Activated CD8-positive, alpha-beta memory T cell treated with anti-CD3 and anti-CD28 coated beads for 4 hours (primary cell): Measurements from ENCODE around the gene P4HA1.
"Not testable (repeated sequence)": the region's sequence is repeated elsewhere in the genome, so short reads cannot be mapped to it uniquely, and the experiment has no call there.

Experiments used
- DNase-seq, 2 donors: peaks; one replicate each; pipeline ENCODE4 v3.0.0-alpha.2; 2020; ENCODE audit warnings: low read depth in 2 of 2

Gene P4HA1

DNA sequence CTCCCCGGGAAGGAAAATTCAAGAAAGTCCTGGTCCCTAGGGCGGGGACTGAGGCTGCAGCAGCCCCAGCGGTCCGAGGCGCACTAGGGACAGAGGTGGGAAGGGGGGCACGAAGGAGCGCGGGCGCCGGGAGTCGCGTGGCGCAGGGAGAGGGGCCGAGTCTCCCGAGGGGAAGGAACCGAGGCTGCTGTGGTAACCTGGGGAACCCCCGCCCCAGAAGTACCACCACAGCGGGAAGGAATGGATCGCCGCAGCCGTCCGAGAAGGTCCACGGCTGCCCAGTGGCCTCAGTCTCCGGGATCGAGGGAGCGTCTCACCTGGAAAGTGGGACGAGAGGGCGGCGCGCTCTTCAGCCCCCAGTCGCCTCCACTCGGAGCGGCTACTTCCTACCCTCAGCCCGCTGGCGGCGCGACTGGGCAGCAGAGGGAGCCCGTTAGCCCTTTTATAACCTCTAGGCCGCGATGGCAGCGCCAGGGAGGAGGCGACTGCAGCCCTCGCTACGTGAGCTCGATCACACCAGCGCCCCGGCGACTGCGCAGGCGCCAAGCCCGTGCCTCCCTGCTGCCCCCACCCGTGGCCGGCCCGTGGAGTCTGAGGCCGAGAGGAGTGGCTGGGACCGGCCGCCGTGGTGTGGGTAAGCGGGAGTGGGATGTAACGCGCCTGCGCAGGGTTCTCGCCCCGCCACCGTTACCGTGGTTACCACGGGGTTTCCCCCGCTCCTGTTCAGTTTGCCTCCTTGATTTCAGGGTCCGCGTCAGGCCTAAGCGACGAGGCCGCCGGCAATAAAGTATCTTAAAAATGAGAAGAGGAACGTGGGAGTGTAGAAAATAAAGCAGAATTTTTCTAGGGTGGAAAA lies at the start of gene P4HA1:
P4HA1 (minus strand) TSS at position 418 of the 856 bp plus-strand sequence. CDS start 21,983 bp downstream, outside the sequence.
- peak; percentile 98 for DNase-seq

DNA sequence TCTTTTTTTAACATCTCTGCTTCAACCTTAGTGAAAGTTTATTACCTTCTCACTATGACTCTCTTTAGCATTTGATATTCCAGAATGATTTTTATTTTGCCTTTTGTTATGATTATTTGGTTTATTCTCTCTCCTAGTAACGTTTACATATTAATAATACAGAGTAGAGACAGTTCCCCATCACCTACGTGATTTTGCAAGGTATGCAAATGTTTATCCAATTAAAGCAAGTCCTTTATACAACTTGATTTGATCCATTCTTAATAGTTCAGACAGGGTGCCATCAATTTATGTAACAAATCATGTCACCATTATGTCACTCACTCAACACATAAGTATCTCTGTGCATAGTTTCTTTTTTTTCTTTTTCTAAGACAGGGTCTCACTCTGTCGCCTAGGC lies 44.9 kb upstream of the P4HA1 start:
- no peak for DNase-seq

DNA sequence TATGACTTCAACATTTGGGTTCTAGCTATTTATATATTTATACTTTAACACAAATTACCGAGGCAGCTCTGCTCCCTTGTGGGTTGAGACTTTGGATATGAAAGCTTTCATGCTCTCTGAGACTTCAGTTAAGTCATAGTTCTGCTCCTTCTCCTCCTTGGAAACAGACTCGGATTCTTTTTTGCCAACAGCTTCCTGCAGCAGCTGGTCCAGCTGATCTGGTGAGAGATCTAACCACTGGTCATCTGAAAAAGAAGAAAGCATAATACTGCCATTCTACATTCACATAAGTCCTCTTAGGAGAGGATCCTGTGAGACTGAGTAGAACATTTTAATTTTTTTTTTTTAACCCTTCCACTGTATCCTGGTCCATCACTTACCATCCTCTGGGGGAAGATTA lies 42.6 kb upstream of the P4HA1 start:
- no peak for DNase-seq

DNA sequence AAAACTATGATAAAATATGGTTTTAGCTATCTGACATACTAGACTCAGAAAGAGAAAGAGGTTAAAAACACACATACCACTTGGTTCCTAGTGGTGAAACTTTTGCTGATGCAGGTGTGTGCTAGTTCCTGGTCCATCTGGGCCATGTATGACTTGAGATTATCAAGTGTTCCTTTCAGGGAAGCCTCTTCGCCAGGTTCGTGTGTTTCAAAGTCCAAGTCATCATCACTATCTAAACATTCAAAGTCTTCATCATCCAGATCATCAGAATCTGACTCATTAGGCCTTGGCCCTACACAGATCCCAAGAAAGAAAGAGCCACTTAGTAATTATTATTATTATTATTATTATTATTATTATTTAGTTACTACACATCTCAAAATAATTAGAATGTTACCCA lies 40.0 kb upstream of the P4HA1 start:
- DNase-seq, result no peak

DNA sequence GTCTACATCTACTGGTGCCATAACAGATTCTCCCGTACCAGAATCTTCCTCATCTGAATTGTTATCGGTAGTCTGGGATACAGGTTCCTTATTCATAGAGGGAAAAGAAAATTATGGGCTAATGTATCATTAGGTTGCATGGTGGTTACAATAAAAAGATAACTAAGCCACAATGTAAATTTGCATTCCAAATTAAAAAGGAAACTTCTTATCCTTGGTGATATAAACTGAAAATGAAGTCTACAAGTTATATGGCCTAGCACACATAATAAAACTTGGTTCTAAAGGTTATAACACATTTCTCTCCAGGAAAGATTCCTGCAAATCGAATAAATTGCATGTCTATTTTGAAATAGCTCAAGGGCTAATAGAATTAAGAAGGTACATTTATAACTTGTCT lies 38.1 kb upstream of the P4HA1 start:
- no peak for DNase-seq

DNA sequence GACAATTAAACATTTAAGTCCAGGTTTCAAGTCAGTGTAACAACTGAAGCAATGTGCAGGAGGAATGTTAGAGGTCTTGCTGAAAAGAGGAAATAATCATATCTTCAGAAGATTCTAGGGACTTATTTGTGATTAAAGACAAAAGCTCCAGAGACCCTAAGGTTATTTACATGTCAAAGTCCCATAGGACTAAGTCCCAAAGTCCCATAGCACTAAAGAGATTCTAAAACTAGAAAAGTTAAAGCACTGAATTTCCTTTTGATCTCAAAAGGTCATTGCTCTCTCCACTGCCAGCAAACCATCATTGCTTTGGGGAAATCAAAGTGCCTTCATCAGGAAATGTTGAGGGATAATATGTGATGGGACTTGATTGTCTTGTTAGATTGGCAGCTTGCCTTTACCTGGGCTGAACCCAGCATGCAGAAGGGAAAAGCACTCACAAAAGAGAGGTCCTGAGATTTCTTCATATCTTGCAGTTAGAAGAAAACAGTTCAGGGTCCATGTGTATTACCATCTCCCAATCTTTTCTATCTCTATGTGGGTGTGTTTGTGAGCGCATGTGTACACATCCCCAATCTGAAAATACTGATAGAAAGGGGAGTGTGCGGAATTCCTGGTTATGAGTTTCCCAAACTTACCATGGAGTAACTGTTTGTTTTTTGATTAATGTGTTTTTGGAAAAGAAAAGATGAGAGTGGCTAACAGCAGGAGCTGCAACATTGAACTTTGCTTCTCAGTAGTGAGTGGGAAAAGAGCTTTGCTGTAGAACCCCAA lies 35.4 kb upstream of the P4HA1 start:
- DNase-seq, result no peak

DNA sequence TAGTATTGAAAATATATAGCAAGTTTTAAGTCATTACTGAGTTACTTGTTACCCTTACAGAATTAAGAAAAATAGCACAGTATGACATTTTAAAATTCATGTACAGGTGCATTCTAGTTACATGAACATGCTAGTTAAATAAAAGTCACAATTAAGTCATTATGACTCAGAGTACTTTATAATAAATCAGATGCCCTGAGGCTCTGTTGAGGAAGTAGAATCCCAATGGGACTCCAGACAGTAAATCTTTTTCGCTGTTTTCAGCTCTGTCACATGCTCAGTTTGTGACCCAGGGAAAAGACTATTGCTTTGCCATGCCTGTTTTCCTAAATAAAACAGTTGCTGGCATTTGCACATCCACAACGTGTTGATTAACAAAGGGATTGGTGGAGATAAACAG lies 34.6 kb upstream of the P4HA1 start:
- no peak for DNase-seq

DNA sequence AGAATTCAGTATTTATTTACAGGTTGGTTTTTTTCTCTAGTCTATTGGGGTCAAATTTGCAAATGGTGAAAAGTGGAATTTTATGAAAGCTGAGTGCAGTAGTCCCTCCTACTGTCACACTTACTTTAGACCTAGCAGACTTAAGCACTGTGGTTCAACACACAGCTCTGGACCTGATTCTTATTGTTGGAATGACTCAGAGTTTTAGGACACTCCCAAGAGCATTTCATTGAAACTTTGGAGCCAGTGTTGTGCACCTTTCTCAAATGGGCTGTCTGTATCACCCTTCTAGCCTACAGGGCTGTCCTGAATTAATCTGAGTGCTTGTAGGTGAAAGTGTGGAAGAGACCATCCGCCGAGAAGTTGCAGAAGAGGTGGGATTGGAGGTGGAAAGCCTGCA lies 29.7 kb upstream of the P4HA1 start:
- no peak for DNase-seq

DNA sequence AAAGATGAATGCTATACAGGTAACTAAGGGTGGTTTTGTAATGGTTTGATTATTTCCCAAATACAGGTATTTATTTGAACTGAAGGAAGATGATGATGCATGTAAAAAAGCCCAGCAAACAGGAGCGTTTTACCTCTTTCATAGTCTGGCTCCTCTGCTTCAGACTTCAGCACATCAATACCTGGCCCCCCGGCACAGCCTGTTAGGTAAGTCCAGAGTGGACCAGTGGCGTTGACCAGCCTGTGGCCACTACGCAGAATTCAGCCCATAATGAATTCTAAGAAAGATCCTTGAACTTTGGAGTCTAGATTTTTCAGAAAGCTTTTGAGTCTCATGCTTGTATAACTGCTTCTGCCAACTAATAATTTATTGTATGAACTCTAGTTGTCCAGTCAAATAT lies 23.3 kb upstream of the P4HA1 start:
- DNase-seq, result no peak

DNA sequence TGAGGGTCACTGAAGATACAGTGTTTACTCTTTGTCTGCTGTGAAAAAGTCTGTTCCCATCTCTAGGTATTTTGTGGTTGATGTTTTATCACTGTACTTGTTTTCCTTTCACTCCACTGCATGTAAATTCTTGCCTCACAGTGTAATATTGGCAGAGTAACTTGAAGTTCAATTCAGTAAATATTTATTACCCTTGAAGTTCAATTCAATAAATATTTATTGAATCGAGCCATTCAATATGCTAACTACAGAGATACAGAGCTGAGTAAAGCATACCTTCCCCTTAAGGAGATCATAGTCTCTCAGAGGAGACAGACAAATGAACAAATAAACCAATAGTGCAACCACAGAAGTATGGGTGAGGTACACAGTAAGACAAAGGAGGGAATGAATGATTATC lies 22.8 kb upstream of the P4HA1 start:
- no peak for DNase-seq

DNA sequence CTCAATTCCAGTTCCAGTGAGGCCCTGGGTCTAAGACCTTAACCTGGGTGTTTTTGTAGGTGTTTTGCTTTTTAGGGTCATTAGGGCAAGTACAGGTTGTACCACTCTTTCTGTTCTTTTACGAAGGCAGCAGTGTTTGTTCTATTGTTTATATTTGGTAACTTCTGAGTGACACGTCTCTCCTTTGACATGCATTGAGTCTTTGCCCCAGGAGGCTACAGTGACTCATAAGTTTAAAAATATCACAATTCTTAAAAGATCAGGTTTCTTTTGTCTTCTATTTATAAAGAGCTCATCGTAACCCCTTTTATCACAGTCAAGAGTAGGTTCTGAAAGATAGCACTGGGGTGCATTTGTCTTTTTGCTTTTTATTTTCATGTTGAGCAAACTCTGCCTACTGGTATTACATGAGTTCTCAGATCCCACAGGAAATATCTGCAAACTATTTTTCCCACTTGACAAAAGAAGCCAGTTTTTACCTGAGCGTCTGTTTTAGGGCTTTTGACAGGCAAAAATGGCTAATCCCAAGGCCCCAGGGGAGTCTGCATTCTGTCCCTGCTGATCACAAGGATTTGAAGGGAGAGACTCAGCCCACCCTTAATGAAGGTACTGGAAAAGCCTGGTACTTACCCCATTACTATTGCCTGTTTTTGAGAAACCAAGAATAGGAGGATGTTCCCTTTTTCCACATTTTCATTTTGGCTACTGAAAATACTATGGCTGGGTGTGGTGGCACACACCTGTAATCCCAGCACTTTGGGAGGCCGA lies 21.5 kb upstream of the P4HA1 start:
- no peak for DNase-seq

DNA sequence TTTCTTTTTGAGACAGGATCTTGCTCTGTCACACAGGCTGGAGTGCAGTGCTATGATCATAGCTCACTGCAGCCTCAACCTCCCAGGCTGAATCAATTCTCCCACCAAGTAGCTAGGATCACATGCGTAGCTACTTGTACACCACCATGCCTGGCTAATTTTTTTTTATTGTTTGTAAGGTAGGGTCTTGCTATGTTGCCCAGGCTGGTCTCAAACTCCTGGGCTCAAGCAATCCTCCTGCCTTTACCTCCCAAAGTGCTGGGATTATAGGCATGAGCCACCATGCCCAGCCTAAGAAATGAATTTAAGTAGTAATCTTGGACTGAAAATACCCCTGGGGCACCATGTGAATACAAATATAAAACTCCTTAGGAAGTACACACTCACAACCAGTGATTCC lies 19.4 kb upstream of the P4HA1 start:
- no peak for DNase-seq

DNA sequence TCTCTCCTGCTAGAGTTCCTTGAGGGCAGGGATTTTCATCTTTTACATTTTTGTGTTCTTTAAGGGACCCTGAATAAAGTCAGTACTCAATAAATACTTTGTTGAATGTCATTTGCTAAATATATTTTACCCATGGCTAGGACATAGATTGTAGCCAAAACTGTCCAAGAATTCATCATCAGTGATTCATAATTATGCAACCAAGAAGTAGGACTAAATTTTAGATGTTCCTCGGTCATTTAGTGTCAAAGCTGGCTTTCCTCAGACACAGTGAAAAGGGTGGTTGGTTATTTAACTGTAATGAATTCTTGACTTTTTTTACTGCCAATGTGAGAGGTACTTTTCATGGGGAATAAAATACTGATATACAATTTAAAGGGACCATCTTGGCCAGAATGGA lies 16.9 kb upstream of the P4HA1 start:
- DNase-seq, result no peak

DNA sequence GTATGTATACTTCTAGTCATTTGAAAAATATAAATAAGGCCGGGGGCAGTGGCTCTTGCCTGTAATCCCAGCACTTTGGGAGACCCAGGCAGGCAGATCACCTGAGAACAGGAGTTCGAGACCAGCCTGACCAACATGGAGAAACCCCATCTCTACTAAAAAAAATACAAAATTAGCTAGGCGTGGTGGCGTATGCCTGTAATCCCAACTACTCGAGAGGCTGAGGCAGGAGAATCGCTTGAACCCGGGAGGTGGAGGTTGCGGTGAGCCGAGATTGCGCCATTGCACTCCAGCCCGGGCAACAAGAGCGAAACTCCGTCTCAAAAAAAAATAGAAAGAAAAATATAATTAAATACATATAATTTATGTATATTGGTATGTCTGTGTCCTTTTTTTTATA lies 15.4 kb upstream of the P4HA1 start:
- DNase-seq, result not testable (repeated sequence)

DNA sequence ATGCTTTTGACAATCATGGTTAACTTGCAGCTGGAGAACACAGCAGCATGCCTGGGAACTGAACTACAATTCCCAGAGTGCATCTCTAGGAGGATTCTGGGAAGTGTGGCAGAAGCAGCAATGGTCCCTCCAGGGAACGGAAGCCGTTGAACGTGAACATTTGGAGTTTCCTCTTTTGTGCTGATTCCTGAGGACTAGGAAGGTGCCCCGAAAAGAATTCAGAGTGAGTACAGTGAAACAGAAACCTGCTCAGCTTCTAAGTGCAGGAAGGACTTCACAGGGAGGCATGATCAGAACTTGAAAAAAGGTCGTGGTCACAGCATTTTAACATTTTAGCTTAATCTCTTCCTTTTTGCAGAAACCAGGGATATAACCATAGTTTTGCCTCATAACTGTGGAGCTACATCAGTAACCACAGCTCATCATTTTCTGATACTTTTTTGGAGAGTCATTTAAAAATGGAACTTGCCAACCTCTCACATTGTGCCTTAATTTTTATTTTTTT lies 13.7 kb upstream of the P4HA1 start, which contains the start of gene NUDT13:
NUDT13 (plus strand) TSS at position 111 of the 505 bp plus-strand sequence. CDS start 3,911 bp downstream, outside the sequence.
- peak; percentile 6 for DNase-seq

DNA sequence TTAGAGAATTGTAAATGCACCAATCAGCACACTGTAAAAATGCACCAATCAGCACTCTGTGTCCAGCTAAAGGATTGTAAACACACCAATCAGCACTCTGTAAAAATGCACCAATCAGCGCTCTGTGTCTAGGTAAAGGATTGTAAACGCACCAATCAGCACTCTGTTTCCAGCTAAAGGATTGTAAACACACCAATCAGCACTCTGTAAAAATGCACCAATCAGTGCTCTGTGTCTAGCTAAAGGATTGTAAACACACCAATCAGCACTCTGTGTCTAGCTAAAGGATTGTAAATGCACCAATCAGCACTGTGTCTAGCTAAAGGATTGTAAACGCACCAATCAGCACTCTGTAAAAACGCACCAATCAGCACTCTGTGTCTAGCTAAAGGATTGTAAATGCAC lies 12.6 kb upstream of the P4HA1 start:
- DNase-seq, result not testable (repeated sequence)

DNA sequence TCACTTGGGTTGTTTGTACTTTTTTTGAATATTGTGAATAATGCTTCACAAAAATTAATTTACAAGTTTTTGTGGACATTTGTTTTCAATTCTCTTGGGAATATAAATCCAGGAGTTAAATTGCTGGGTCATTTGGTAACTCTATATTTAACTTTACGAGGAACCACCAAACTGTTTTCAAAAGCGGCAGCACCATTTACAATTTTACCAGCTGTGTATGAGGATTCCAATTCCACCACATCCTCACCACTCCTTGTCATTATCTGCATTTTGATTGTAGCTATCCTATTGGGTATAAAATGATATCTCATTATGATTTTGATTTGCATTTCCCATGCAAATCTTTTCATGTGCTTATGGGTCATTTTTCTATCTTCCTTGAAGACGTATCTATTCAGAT lies 9.6 kb upstream of the P4HA1 start:
- DNase-seq, result no peak

DNA sequence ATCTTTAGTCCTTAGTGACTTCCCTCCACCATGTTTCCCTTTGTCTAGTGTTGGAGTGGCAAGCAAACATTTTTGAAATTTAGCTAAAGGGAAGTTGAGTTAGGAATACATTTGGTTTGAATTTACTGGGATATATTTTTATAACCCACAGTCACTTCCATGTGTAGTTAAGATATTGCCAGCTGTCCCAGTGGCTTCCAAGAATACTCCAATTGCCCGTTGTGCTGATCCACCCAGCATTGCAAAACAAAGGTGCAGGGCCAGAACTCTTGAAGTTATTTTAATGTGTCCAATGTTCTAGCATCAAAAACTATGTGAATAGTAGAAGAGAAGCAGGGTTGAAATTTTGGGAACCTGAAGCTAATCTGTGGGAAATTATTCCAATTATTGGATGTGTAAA lies 2.5 kb upstream of the P4HA1 start:
- no peak for DNase-seq

DNA sequence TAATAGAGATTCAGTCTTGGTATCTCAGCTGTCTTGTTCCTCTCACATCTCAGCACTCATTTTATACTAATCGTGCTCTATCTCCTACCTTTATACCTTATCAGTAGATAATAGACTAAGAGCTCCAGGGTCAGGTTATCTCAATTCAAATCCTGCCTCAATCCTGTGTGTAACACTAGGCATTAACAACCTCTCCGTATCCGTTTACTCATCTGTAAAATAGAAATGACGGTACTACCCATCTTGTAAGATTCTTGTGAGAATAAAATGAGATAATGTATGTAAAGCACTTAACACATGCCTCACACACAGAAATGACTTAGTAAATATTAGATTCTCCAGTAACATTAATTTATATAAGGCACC lies 622 bp upstream of the P4HA1 start:
- DNase-seq, result no peak

DNA sequence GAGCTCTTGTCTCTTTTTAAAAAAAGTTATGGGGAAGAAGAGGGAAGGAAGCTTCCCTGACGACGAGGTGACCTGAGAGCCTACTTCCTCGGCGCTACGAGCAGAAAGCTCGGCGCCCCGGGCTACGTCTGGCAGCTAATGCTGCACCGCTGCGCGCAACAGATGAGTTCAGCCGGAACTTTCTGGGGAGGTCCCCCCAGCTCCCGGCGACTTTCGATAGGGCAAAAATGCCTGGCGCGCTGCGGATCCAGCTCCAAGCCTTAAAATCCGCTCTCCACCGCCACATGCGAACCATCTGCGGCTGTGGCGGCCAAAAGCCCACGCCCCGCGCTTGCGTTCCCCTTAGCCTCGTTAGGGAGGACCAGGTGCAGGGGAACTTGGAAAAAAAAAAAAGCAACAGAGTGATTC lies 621 bp downstream of the P4HA1 start:
- peak; percentile 38 to 53 for DNase-seq

DNA sequence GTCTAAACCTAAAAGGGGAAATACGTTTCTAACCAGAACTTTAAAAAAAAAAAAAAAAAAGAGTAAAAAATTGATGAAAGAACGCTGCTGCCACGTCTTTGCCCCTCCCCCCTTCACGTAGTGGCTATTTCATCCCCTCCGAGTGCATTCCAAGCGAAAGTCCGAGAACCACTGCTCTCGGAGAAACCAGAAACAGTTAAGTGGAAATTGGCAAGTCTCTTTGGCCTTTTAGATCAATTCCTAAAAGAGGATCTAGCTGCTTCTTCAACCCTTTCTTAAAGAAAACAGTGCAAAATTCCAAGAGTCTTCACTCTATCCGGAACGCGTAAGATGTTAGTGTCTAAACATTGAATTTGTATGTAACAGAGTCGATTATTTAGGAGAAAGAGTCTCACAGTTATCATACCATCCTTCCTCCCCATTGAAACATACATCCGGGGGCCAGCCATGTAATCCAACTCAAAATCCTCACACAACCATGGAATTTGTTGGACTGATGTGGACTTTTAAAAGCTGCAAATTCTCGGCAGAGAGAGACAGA lies 1.1 kb downstream of the P4HA1 start:
- DNase-seq, result peak in 1 of 2 donors; percentile 9

DNA sequence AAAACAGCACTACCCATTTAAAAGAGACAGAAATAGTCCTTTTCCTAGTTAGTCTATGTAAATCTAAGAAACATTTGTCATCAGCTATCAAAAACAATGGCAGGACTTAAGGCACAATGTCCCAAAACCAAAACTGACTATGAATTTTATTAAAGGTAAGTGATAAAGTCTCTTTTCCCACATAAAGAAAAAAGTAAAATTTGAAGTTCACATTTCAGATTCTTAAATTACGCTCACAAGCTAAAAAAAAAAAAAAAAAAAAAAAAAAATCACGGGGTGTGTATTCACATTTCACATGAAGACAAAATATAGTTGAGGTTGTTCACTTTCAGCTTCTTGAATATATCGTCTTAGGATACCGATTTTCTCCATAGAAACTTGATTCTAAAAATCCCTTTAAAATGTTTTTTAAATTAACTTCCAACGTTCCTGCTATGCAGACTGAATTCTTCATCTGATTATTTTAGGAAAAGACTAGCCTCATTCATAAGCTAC lies 1.6 kb downstream of the P4HA1 start:
- no peak for DNase-seq
